ENCODE results near the gene UMOD.

Gene UMOD

DNA sequence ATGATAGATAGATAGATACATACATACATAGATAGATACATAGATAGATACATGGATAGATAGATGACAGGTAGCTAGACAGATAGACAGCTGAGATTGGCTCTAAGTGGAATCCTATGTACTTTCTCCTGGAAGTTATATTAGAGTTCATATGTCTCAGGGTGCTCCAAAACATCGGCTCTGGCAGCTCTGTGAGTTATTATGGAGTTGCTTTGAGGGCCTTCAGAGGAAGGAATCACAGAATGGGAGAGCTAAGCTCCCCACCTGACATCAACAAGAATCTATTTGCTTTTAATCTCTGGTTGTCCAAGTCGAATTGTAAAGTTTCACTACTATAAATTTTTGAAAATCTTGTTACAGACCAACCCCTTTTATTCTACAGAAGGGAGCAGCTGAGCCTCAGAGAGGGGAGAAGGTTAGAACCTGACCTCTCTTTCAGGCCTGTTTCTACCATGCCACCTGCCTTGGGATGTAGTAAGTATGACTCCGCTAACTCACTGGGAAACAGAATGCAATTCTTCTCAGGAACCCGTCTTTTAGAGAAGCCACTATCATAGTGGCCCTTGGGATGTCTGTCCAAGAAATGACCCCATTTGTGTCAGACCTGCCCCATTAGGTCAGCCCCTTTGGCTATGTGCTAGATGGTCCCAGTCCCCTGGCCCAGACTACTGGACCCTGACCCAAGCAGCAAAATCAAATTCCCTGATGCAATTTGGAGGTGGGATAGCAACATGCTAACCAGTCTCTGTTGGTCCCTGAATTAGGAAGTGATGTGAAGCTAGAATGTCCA lies 43.5 kb downstream of the UMOD start:
- H3K36me3 Mint-ChIP-seq = no peaks in the 10 kb centered on the region
- H3K27me3 Mint-ChIP-seq = peaks cover 4% of the 10 kb centered on the region
- H3K27ac Mint-ChIP-seq = no peak overlapping the region
- H3K4me3 Mint-ChIP-seq = no peak overlapping the region
- no peaks in the 10 kb centered on the region for H3K4me1 Mint-ChIP-seq (ENCODE audit: low read depth)
- no peaks in the 10 kb centered on the region for H3K9me3 Mint-ChIP-seq (ENCODE audit: low read depth)

DNA sequence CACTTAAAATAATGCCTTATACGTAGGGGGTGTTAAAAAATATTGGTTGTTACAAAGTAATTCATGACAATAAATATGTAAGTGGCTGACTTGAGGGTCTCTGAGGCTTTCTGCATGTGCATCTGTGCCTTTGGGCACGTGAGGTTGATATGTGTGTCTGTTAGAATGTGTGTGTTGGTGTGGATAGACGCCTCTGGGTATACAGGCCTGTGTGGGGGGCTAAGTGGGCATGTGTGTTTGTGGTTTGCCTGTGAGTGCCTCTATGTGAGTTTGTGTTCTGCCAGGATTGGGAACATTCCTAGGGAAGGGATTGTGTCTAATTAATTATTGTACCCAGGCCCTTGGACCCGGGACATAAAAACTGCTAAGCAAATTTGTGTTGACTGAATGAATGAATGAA lies 44.2 kb downstream of the UMOD start:
- Mint-ChIP-seq H3K9me3 (ENCODE audit: low read depth) (no peaks in the 10 kb centered on the region), H3K36me3 (no peaks in the 10 kb centered on the region), H3K27me3 (peaks cover 4% of the 10 kb centered on the region), H3K27ac (no peak overlapping the region), H3K4me1 (ENCODE audit: low read depth) (no peaks in the 10 kb centered on the region), H3K4me3 (no peak overlapping the region)

DNA sequence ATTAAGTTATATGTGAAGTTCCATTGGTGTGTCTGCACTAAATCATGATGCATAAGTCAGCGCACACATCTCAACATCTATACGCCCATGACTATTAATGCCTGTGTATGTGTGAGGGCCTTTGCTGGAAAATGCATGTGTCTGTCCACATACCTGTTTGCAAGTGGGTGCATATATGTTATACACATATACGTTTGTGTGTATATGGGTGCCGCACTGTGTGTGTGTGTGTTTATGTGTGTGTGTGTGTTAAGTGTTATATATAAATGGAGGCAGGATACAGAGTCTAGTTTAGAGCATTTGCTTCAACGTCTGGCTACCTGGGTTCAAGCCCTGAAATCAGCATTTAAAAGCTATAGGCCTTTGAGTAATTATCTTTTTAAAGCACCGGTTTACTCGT lies 44.7 kb downstream of the UMOD start:
- Mint-ChIP-seq H3K4me1 (ENCODE audit: low read depth) (no peaks in the 10 kb centered on the region), H3K4me3 (no peak overlapping the region), H3K9me3 (ENCODE audit: low read depth) (no peaks in the 10 kb centered on the region), H3K36me3 (no peaks in the 10 kb centered on the region), H3K27ac (no peak overlapping the region), H3K27me3 (peaks cover 4% of the 10 kb centered on the region)

DNA sequence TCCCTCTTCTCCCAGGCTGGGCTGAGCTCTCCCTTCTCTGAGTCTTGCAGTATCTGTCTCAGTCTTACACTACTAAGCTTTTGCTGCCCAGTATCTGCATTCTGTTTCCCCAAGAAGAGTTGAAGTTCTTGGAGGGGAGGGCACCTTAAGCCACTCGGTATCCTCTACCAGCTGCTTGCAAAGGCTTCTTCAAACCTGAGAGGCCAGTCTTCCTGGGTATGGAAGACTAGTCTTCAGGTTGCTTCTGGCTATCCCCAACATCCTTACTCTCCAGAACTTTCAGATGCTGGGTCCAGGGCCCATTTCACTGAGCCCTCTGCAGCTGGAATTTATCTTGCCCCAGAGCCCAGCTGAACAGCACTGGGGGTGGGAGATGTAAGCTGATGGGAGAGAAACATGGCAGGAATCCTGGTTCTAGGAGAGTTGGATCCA lies 45.3 kb downstream of the UMOD start:
- no peaks in the 10 kb centered on the region for H3K9me3 Mint-ChIP-seq (ENCODE audit: low read depth)
- H3K4me3 Mint-ChIP-seq = no peak overlapping the region
- no peaks in the 10 kb centered on the region for H3K36me3 Mint-ChIP-seq
- H3K27ac Mint-ChIP-seq = no peak overlapping the region
- no peaks in the 10 kb centered on the region for H3K4me1 Mint-ChIP-seq (ENCODE audit: low read depth)
- peaks cover 4% of the 10 kb centered on the region for H3K27me3 Mint-ChIP-seq

DNA sequence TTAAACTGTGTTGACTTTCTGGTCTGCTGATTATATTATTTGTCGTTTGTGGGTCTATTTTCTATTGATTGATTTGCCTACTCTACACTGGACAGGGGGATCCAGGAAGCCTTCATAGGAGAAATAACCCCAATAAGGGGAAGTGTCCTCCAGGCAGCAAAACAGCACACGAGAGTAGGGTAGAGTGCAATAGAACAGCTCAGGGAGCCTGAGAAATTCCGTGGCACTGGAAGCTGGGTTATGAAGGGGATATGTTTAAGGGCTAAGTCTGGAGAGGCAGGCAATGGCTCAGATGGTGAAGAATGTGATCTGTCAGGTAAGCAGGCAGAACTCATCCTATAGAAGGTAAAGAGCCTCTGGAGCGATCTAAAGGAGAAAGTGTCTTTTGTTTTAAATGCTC lies 46.1 kb downstream of the UMOD start:
- H3K4me1 Mint-ChIP-seq (ENCODE audit: low read depth) = no peaks in the 10 kb centered on the region
- peaks cover 4% of the 10 kb centered on the region for H3K27me3 Mint-ChIP-seq
- H3K36me3 Mint-ChIP-seq = no peaks in the 10 kb centered on the region
- H3K9me3 Mint-ChIP-seq (ENCODE audit: low read depth) = no peaks in the 10 kb centered on the region
- no peak overlapping the region for H3K4me3 Mint-ChIP-seq
- no peak overlapping the region for H3K27ac Mint-ChIP-seq

DNA sequence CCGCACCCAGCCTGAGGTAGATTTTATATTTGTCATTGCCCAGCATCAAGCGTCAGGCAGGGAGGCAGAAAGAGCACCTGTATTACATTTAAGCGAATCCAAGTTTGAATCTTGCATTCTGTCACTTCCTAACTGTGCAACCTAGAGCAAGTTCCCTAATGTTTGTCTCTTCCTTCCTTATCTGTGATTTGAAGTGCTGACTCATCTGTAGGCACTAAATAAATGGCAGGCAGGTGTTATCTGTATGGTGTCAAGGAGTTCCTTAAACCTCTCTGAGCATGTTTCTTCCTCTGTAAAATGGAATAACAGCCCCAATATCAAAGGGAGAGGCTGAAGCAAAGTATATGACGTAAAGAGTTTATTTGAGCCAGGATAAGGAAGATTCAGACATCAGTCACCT lies 49.5 kb downstream of the UMOD start:
- Mint-ChIP-seq H3K4me3 (no peak overlapping the region), H3K9me3 (ENCODE audit: low read depth) (no peaks in the 10 kb centered on the region)

DNA sequence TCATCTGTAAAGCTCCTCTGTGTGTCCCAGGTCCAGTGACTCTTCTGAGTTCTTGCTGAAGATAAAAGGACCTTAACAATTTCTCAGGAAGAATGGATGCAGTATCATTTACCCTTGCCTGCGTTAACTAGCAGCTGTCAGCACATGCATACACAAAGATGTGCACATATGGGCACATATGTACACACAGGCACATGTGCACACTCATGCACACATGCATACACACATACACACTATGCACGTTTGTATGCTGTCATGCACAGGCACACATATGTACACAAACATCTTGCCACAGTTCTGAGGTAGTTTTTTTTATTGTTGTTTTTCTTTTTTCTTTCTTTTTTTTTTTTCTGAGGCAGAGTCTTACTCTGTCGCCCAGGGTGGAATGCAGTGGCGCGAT lies 50.1 kb downstream of the UMOD start:
- Mint-ChIP-seq H3K4me3 (no peak overlapping the region), H3K36me3 (no peaks in the 10 kb centered on the region), H3K27ac (no peak overlapping the region), H3K4me1 (ENCODE audit: low read depth) (no peaks in the 10 kb centered on the region), H3K27me3 (peaks cover 5% of the 10 kb centered on the region), H3K9me3 (ENCODE audit: low read depth) (no peaks in the 10 kb centered on the region)

More for the DNA sequence above, 49.5 kb downstream of the UMOD start:
- Mint-ChIP-seq H3K4me1 (ENCODE audit: low read depth) (no peaks in the 10 kb centered on the region), H3K36me3 (no peaks in the 10 kb centered on the region), H3K27ac (no peak overlapping the region), H3K27me3 (peaks cover 5% of the 10 kb centered on the region)

DNA sequence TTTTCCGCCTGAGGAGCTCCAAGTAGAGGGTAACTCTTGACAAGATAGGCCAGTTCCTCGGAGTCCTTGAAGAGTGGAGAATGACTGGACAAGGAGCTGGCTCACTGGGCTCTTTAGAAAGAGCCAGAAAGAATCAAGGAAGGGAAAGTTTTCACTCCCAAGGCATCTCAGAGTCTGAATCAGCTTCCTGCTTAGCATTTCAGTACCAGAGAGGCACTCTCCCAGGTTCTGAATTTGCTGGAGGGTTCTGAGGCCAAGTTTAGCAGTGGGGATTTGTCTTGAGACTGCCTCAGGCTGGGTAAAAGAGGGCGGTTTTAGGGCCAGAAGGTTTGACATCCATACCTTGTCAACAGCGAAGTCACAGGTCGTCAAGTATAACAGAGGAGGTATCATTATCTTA lies 50.7 kb downstream of the UMOD start:
- Mint-ChIP-seq H3K4me3 (no peak overlapping the region), H3K36me3 (no peaks in the 10 kb centered on the region), H3K27ac (no peak overlapping the region), H3K27me3 (peaks cover 5% of the 10 kb centered on the region), H3K4me1 (ENCODE audit: low read depth) (no peaks in the 10 kb centered on the region), H3K9me3 (ENCODE audit: low read depth) (no peaks in the 10 kb centered on the region)

DNA sequence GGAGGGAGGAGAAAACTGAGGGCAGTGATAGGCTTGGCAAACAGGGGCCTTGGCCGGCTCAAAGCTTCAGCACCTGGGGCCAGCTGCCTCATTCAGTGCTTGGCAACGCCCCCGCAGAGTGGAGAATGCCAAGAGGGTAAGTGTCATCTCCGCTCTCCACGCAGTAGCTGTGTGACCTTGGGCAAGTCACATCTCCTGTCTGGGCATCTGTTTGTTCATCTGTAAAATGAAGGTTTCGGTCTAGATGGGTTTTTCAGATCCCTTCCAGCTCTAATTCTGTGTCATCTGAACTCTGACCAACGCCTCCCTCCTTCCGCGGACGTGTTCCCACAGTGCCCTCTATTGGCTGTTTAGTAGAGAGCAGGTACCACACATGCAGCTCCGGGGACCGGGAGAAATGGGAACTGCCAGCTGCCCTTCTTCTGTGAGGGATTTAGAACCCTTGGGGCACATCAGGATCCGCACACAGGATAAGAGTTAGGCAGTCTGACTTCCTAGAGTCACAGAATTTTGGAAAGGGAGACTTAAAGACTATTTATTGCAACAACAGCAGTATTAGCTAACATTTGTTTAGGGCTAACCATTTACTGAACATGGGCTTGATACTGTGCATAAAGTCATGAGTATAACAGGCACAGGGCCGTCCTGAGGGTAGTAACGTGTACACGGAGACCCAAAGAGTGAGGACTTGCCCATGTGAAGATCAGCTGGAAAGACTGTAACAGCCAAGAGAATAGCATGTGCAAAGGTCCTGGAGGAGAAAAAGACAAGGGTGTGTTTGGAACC lies 52.0 kb downstream of the UMOD start:
- no peaks in the 10 kb centered on the region for H3K36me3 Mint-ChIP-seq
- no peaks in the 10 kb centered on the region for H3K4me1 Mint-ChIP-seq (ENCODE audit: low read depth)
- peaks cover 2% of the 10 kb centered on the region for H3K27me3 Mint-ChIP-seq
- no peak overlapping the region for H3K27ac Mint-ChIP-seq
- no peak overlapping the region for H3K4me3 Mint-ChIP-seq
- no peaks in the 10 kb centered on the region for H3K9me3 Mint-ChIP-seq (ENCODE audit: low read depth)

DNA sequence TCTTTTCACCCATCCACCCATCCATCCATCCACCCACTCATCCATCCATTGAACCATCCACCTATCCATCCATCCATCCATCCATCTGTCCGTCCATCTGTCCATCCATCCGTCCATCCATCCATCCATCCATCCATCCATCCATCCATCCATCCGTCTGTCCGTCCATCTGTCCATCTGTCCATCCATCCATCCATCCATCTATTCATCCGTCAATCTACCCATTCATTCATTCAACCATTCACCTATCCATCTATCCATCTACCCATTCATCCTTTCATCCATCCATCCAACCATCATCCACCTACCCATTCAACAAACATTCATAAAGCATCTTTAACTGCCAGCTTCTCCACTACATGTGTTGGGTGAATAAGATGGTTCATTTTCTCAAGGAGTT lies 54.1 kb downstream of the UMOD start:
- no peak overlapping the region for H3K4me3 Mint-ChIP-seq
- H3K36me3 Mint-ChIP-seq = no peaks in the 10 kb centered on the region
- H3K27ac Mint-ChIP-seq = no peak overlapping the region
- peaks cover 3% of the 10 kb centered on the region for H3K27me3 Mint-ChIP-seq
- H3K9me3 Mint-ChIP-seq (ENCODE audit: low read depth) = no peaks in the 10 kb centered on the region
- H3K4me1 Mint-ChIP-seq (ENCODE audit: low read depth) = no peaks in the 10 kb centered on the region

DNA sequence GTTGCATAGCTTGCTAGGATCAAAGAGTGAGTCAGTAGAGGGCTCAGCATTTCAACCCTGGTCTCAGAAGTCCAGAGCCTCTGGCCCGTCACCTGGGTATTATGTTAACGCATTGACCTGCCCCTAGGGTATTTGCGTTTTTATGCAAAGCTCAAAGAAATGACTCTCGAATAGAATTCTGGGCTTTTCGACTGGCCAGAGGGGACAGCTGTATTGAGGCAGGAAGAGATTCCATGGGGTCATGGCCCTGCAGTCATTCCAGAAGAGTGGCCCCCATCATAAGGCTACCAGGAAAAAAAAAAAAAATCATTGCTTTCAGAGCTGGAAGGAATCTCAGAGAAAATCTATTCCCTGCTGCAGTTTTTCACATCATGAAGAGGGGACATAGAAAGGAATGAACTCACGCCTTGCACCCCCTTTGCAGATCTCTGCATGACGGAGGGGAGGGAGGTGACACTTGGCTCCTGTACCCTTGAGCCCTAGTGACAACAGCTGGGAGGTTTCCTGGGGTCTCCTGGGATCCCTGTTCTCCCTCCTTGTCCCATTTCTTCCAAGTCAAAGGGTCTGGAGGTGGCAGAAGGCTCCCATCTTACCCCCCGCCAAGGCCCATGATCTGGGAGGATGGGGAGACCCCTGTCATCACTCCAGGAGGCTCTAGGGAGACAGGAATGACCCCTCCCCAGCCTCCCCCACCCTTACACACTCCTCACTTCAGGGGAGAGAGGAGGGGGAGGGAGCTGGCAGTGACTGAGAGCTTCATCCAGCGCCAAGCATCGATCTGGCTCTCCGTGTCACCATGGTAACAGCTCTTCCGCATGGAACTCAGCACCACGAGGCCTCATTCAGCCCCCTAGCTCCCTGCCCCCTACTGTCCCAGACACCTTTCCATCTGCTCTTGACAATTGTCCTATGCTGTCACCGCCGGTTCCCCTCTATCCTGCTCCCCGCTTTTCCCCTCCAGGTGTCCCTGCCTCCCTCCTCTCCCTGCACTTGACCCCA lies 61.0 kb downstream of the UMOD start:
- Mint-ChIP-seq H3K36me3 (no peaks in the 10 kb centered on the region), H3K27ac (no peak overlapping the region), H3K27me3 (peaks cover 5% of the 10 kb centered on the region), H3K4me1 (ENCODE audit: low read depth) (no peaks in the 10 kb centered on the region), H3K4me3 (no peak overlapping the region), H3K9me3 (ENCODE audit: low read depth) (no peaks in the 10 kb centered on the region)

DNA sequence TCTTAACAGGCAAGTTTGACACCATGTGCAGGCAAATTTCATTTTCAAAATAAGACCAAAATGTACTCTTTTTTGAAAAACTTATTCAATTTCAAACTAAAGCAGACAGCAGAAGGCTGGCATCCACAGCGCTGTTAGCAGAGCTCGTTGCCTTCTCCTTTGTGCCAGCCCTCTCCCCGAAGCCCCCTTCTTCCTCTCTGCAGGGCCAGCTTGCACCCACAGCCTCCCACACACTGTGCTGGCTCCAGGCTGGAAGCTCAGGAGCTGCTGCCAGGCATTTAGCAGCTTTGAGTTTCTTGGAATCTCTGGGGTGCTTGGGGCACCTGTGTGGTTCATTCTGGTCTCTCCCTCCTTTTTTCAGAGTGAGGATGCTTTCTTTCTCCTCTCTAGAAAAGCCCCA lies 62.9 kb downstream of the UMOD start:
- Mint-ChIP-seq H3K4me1 (ENCODE audit: low read depth) (no peaks in the 10 kb centered on the region), H3K4me3 (no peak overlapping the region), H3K27me3 (peaks cover 5% of the 10 kb centered on the region), H3K27ac (no peak overlapping the region), H3K36me3 (no peaks in the 10 kb centered on the region), H3K9me3 (ENCODE audit: low read depth) (no peaks in the 10 kb centered on the region)

DNA sequence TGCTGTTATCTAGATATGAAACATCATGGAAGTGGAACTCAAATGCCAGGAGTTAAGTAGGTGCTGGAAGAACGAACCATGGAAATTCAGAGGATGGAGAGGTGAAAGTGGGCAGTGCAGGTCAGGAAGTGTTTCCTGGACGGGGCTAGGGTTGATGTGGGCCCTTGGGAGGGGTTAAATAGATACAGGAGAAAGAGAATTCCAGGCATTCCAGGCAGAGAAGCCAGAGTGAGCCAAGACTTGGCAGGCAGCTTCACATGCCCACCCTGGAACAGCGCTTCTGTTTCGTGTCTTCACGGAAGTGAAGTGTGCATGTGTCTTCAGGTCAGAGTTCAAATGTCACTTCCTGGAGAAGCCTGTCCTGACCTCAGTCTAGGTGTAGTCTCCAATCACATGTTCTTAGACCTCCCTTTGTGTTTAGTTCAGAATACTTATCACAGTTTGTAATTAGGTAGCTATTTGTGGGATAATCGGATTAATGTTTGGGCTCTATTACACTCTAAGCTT lies 66.5 kb downstream of the UMOD start:
- no peaks in the 10 kb centered on the region for H3K9me3 Mint-ChIP-seq (ENCODE audit: low read depth)
- peaks cover 3% of the 10 kb centered on the region for H3K27me3 Mint-ChIP-seq
- H3K27ac Mint-ChIP-seq = no peak overlapping the region
- H3K4me1 Mint-ChIP-seq (ENCODE audit: low read depth) = no peaks in the 10 kb centered on the region
- H3K36me3 Mint-ChIP-seq = no peaks in the 10 kb centered on the region
- no peak overlapping the region for H3K4me3 Mint-ChIP-seq
